ENCODE measurements around the gene HEY2.
"Not testable (repeated sequence)": the region's sequence is repeated elsewhere in the genome, so short reads cannot be mapped to it uniquely, and the experiment has no call there.

Gene HEY2

DNA sequence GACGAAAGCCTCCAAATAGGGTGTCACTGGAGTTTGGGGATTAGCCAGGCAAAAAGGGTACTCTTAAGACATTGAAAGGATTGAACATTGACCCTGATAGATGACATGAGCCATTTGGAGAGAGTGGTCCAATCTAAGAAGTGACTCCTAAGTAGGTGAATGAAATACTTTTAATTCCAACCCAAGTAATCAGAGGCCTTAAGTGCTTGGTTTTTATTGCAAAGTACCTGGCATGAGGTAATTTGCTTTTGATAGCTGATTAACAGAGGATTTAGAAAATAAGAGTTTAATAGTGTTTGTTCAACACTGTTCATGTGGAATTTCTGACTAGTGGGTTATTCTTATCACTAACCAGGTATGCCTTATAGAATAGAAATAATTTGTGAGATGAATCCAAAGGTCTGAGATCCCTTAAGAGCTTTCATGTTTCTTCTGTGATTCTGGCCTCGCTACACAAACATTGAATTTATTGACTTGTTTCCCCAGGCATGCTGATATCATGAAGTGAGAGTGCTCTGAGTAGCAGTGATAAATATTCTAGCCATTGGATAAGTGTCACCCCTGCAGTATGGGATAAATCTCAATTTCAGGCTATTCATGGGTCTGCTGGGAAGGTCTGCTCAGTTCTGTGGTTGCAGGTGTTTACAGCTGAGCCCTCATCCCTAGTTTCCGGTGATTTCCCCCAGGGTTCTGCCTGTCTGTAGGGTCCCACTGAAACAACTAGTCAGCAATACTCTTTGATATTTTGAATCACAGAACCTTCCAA lies 47.9 kb downstream of the HEY2 start:
- no peak for DNase-seq

DNA sequence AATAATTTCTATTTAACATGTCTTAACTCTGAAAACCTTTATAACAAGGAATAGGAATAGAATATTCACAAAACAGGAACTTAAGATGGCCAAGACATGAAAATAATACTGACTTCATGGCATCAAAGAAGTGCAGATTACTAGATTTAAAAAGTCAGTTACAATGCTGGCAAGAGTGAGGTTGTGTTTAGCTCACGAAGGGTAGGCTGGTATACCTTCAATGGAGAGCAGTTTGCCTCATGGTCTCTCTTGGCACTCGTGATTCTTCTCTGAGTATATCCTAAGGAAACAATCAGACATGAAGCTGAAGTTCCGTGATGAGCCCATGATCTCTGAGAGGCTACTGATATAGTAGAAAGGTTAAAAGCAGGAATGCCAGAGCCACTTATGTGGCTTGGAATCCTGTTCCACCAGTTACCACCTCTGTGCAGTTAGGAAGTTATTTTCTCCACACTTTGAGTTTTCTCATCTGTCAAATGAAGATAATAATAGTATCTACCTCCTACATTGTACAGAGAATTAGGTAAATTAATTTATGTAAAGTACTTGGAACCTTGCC lies 48.5 kb downstream of the HEY2 start:
- DNase-seq, result no peak

GRCh38 chr6:125798734-125799508 lies 49.5 kb downstream of the HEY2 start:
- DNase-seq, result no peak

DNA sequence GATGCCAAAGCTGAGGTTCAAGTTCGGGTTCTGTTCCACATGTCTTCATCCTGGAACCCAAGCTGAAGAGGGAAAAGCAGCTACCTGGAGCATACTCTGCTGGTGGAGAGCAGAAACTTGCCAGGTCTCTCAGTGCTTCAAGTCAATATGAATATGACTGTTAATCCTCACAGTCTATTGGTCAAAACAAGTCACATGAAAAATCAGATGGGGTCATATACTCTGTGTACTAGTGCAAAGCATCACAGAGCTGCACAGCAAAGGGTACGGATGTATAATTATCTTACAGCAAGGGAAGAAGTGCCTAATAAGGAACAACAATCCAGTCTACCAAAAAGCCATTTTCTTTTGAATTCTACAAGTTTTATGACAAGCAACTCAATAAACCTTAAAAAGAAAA lies 53.0 kb downstream of the HEY2 start:
- no peak for DNase-seq

- no peak for DNase-seq
Observed at GRCh38 chr6:125802943-125803377, 53.5 kb downstream of the HEY2 start.

- no peak for DNase-seq
Observed at GRCh38 chr6:125804264-125804663, 54.8 kb downstream of the HEY2 start.

DNA sequence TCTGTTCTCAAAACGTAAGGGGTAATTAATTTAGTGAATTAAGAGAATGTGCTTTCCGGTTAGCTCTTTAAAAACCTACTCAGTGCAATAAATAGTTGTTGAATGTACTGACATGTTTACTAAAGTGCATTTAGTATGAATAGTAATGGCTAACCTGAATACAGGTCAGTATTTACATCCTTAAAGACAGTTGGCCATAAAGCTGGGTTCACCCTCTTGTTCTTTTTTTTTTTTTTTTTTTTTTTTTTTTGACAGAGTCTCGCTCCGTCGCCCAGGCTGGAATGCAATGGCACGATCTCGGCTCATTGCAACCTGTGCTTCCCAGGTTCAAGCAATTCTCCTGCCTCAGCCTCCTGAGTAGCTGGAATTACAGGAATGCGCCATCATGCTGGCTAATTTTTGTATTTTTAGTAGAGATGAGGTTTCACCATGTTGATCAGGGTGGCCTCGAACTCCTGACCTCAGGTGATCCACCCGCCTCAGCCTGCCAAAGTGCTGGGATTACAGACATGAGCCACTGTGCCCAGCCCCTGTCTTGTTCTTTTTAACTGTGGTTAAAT lies 55.5 kb downstream of the HEY2 start:
- not testable (repeated sequence) for DNase-seq

- no peak for DNase-seq
Observed at GRCh38 chr6:125806813-125807212, 57.4 kb downstream of the HEY2 start.

DNA sequence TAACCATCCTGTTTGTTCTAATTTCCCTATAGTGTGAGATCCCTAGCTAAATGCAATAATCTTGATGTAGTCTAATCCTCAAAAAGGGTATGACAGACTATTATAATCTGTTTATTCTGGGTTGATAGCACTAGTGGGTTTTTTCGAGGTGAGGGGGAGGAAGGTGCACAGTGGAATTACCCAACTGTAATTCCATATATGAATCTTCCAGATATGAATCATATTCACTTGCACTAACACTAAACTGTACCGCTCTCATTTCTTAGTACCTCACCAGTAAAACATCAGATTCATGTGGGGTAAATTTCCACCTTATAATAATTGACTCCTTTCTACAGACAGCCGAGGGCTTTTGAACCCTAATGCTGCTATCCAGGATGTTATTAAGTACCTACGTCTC lies 57.9 kb downstream of the HEY2 start:
- DNase-seq, result no peak

GRCh38 chr6:125808060-125808459 lies 58.6 kb downstream of the HEY2 start:
- DNase-seq, result no peak

- no peak for DNase-seq
Observed at GRCh38 chr6:125808591-125808990, 59.2 kb downstream of the HEY2 start.

- DNase-seq, result no peak
Observed at GRCh38 chr6:125809570-125810170, 60.2 kb downstream of the HEY2 start.

DNA sequence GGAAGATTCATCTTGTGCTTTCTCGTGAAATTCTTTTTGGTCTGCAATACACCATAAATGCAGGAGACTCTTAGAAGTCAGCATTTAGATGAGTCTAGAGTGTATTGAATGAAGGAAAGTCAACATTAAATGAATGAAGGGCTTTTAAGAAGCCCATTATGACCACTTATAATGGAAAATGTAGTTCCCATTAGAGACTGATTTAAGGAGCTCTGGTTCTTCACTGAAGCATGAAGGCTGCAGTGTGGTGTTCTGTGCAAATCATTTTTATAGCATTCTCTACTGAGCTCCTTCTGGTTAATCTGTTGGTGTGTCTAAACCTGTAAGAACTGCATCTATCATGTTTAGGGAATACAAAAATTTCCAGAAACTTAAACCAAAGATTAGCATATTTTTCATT lies 61.0 kb downstream of the HEY2 start:
- DNase-seq, result no peak
